Panc1 (cell line): ENCODE results near the gene MDM2. TPM values are rescaled to one million over a fixed set of nuclear protein-coding genes. Genes with fewer than 3 reads are reported as not detected.

Experiments
- ATAC-seq: fragments of 200-7000 bp; cut with Tn5 transposase; 2 replicates; pipeline ENCODE4 v1.9.1; 2020; ENCODE audit warnings: mild to moderate bottlenecking, moderate library complexity
- BruUV-seq: library from RNA; stranded (reverse); fragments of 400-500 nt; replicated peaks from 2 replicates; lab custom pipeline; 2021; lab: Mats Ljungman, UMichigan
- CTCF ChIA-PET: fragments of 300-600 bp; sonication (Branson Sonifier 250); formaldehyde crosslinking; loops from one replicate; lab custom pipeline; 2022; ENCODE audit warnings: antibody characterized with exemption; lab: Charles Lee
- POLR2A ChIA-PET: fragments of 300-600 bp; sonication (Branson Sonifier 250); formaldehyde crosslinking; loops from one replicate; lab custom pipeline; 2022; ENCODE audit warnings: antibody characterized with exemption; lab: Charles Lee
- DNase-seq: peaks from one replicate; pipeline ENCODE4 v3.0.0-alpha.2; 2010; ENCODE audit warnings: low read depth, low spot score
- H3K27ac ChIP-seq: 2 replicates; pipeline ENCODE4 v1.5.1; 2011; ENCODE audit warnings: mild to moderate bottlenecking, low read length, inconsistent platforms
- H3K27me3 ChIP-seq: fragments of 200-500 bp; sonication (Bioruptor generic); 2 replicates; pipeline ENCODE4 v1.6.0; 2014; ENCODE audit warnings: low read length, inconsistent platforms; ENCODE audit not compliant: control insufficient read depth, insufficient read depth
- H3K36me3 ChIP-seq: fragments of 200-500 bp; sonication (Bioruptor generic); 2 replicates; pipeline ENCODE4 v1.5.1; 2014; ENCODE audit warnings: inconsistent platforms, mild to moderate bottlenecking, low read length, moderate library complexity; ENCODE audit not compliant: control insufficient read depth, insufficient read depth
- H3K4me1 ChIP-seq: 2 replicates; pipeline ENCODE4 v1.5.1; 2011; ENCODE audit warnings: inconsistent platforms, mild to moderate bottlenecking, low read length, moderate library complexity; ENCODE audit not compliant: control insufficient read depth, insufficient read depth
- H3K4me3 ChIP-seq, 2 experiments: 2 replicates each; pipeline ENCODE4 v1.5.1; 2011 to 2012; ENCODE audit warnings: low read depth in 2 of 2, low read length in 2 of 2, mild to moderate bottlenecking in 2 of 2, inconsistent platforms in 1 of 2, moderate library complexity in 1 of 2
- H3K9me3 ChIP-seq: fragments of 200-500 bp; sonication (Bioruptor generic); 2 replicates; pipeline ENCODE4 v1.5.1; 2014; ENCODE audit warnings: low read depth, mild to moderate bottlenecking, inconsistent platforms, low read length, moderate library complexity; ENCODE audit not compliant: control insufficient read depth, insufficient read depth
- CTCF ChIP-seq: fragments of 450-650 bp; IDR thresholded peaks from 2 replicates; pipeline ENCODE4 v1.5.1; 2017; ENCODE audit warnings: mild to moderate bottlenecking
- POLR2AphosphoS5 ChIP-seq: IDR thresholded peaks from 2 replicates; pipeline ENCODE4 v1.6.1; 2012; ENCODE audit warnings: mild to moderate bottlenecking, low read depth, low read length, moderate library complexity
- REST ChIP-seq, 2 experiments: IDR thresholded peaks; 2 replicates each; pipeline ENCODE4 v1.6.1; 2011 to 2012; ENCODE audit warnings: low read depth in 2 of 2, control low read depth in 1 of 2, low read length in 1 of 2, mild to moderate bottlenecking in 1 of 2, moderate library complexity in 1 of 2; ENCODE audit not compliant: insufficient read depth in 1 of 2
- SIN3A ChIP-seq: IDR thresholded peaks from 2 replicates; pipeline ENCODE4 v1.6.1; 2012; ENCODE audit warnings: low read depth, mild to moderate bottlenecking, low read length, moderate library complexity, borderline replicate concordance; ENCODE audit not compliant: insufficient read depth
- TCF7L2 ChIP-seq: IDR thresholded peaks from 2 replicates; pipeline ENCODE4 v1.6.1; 2011; ENCODE audit warnings: mild to moderate bottlenecking, low read depth, low read length, inconsistent platforms
- in situ Hi-C: cut with HindIII; loops from 2 replicates; pipeline ENCODE4 v1.10.0; 2016; ENCODE audit warnings: low sequenced_read_pairs, low pct_unique_long_range_greater_than_20kb
- intact Hi-C: fragments of 100-400 bp; cut with micrococcal nuclease; formaldehyde crosslinking; loops from one replicate; pipeline ENCODE4 v1.10.0; 2022; ENCODE audit not compliant: unreplicated experiment
- total RNA-seq: library from RNA; stranded (reverse); gene quantifications from one replicate; pipeline ENCODE4 v1.2.1, GENCODE V29; 2021; ENCODE audit not compliant: unreplicated experiment

The MDM2 gene
- total RNA-seq, 1 experiment from 2014 or later = 101 TPM

- no TSS peak for BruUV-seq
- TF ChIP-seq REST (IDR thresholded peaks at IDR 0.05; ENCODE audit: insufficient read depth in 1 of 2, low read depth in 2 of 2, low read length in 1 of 2) = no peak
- intact Hi-C loops = no loop called here
These were observed 34.1 kb downstream of the MDM2 start for GRCh38 chr12:68842123-68842522.

GRCh38 chr12:68842784-68843567, 35.0 kb downstream of the MDM2 start:
- ATAC-seq = no peak
- Histone ChIP-seq H3K36me3 (peaks cover 27% of the 10 kb centered on the region), H3K27me3 (no peaks in the 10 kb centered on the region), H3K9me3 (no peaks in the 10 kb centered on the region), H3K27ac (no peak overlapping the region), H3K4me1 (no peaks in the 10 kb centered on the region), H3K4me3 (no peak overlapping the region)
- intact Hi-C loops (no loop called here), in situ Hi-C loops (no loop called here)
- ChIA-PET CTCF (interaction anchor here (0.6 kb wide), 1 partner anchor 20 kb away, joined by 4 read pairs; no protein-coding TSS in a partner anchor), POLR2A (interaction anchor here (0.6 to 0.7 kb wide), 2 partner anchors 27 to 34 kb away, joined by 3 to 7 read pairs; no protein-coding TSS in a partner anchor)
- TF ChIP-seq POLR2AphosphoS5 (no peak), TCF7L2 (no peak), SIN3A (no peak), CTCF (no peak), REST (IDR thresholded peaks at IDR 0.05; ENCODE audit: insufficient read depth in 1 of 2, low read depth in 2 of 2, low read length in 1 of 2) (no peak)
- no TSS peak for BruUV-seq
- no peak for DNase-seq

More at GRCh38 chr12:68842123-68842522, 34.1 kb downstream of the MDM2 start:
- no peak overlapping the region for H3K27ac ChIP-seq
- peaks cover 35% of the 10 kb centered on the region for H3K36me3 ChIP-seq
- ChIA-PET POLR2A (no interaction called here), CTCF (interaction anchor here (0.6 kb wide), 1 partner anchor 20 kb away, joined by 4 read pairs; no protein-coding TSS in a partner anchor)
- no peaks in the 10 kb centered on the region for H3K9me3 ChIP-seq
- ATAC-seq = no peak
- no peak for DNase-seq
- in situ Hi-C loops = no loop called here
- no peaks in the 10 kb centered on the region for H3K27me3 ChIP-seq
- no peak overlapping the region for H3K4me3 ChIP-seq
- no peaks in the 10 kb centered on the region for H3K4me1 ChIP-seq
